Ishikawa (cell line): ENCODE results near the gene SZT2.
A peak's percentile ranks its signal among the peaks of the same experiment; 100 is the strongest.

ENCODE experiments used
- CEBPB ChIP-seq: IDR thresholded peaks from 2 replicates; pipeline ENCODE4 v1.6.1; 2012
- CREB1 ChIP-seq: IDR thresholded peaks from 2 replicates; pipeline ENCODE4 v1.6.1; 2012; ENCODE audit warnings: low read depth
- EGR1 ChIP-seq: IDR thresholded peaks from 2 replicates; pipeline ENCODE4 v1.6.1; 2012
- EP300 ChIP-seq: IDR thresholded peaks from 2 replicates; pipeline ENCODE4 v1.6.1; 2012; ENCODE audit warnings: borderline replicate concordance
- FOXM1 ChIP-seq: IDR thresholded peaks from 2 replicates; pipeline ENCODE4 v1.6.1; 2012; ENCODE audit warnings: low read depth, borderline replicate concordance
- NFIC ChIP-seq: IDR thresholded peaks from 2 replicates; pipeline ENCODE4 v1.6.1; 2012
- RAD21 ChIP-seq: IDR thresholded peaks from 2 replicates; pipeline ENCODE4 v1.6.1; 2012; ENCODE audit warnings: low read depth
- TAF1 ChIP-seq: IDR thresholded peaks from 2 replicates; pipeline ENCODE4 v1.6.1; 2012; ENCODE audit warnings: low read depth, mild to moderate bottlenecking
- TCF12 ChIP-seq: IDR thresholded peaks from 2 replicates; pipeline ENCODE4 v1.6.1; 2012; ENCODE audit warnings: low read depth
- TEAD4 ChIP-seq: IDR thresholded peaks from 2 replicates; pipeline ENCODE4 v1.6.1; 2012
- YY1 ChIP-seq: IDR thresholded peaks from 2 replicates; pipeline ENCODE4 v1.6.1; 2012; ENCODE audit warnings: low read depth
- ZBTB7A ChIP-seq: IDR thresholded peaks from 2 replicates; pipeline ENCODE4 v1.6.1; 2012; ENCODE audit warnings: low read depth
- TF ChIP-seq, protein P1 (sequence below): IDR thresholded peaks from 2 replicates; pipeline ENCODE4 v1.6.1; 2012
- TF ChIP-seq, protein P2 (sequence below): IDR thresholded peaks from 2 replicates; pipeline ENCODE4 v1.6.1; 2012; ENCODE audit warnings: low read depth, mild to moderate bottlenecking
- TF ChIP-seq, protein P3 (sequence below): IDR thresholded peaks from 2 replicates; pipeline ENCODE4 v1.6.1; 2012

The SZT2 gene

DNA sequence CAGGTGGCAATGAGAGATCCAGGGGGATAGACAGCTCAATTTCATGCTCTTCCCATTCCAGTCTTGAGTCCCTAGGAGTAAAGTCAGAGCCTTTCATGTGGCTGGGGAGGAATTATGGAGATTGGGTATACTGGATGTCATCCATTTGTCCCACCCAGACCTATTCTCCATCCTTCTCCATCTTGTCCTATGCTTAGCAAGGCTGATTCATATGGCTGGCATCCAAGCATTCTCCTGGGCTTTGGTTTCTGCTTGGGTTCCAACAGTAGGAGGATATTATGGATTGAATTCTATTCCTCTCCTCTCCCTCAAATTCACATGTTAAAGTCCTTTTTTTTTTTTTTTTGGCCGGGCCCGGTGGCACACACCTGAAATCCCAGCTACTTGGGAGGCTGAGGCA lies 34.8 kb upstream of the SZT2 start:
- TF ChIP-seq, protein P1, sequence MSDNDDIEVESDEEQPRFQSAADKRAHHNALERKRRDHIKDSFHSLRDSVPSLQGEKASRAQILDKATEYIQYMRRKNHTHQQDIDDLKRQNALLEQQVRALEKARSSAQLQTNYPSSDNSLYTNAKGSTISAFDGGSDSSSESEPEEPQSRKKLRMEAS = no peak
- TF ChIP-seq ZBTB7A = no peak
- TF ChIP-seq EP300 = no peak

DNA sequence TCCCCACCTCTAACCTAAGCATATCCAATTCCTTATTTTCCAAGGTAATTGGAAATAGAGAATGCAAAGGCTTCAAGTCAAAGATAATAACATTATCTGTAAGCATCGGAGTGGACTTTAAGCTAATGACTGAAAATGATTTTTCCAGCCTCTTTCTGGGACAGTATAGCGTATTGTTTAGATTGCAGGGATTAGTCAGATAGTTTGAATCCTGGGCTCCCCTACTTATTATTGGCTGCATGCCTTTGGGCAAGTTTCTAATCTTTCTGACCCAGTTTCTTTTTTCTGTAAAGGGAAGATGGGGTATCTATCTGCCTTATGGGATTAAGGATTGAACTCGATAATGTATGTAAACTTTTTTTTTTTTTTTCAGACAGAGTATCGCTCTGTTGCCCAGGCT lies 32.4 kb upstream of the SZT2 start:
- no peak for TF ChIP-seq TEAD4
- TF ChIP-seq NFIC = no peak
- no peak for TF ChIP-seq YY1
- no peak for TF ChIP-seq TAF1
- TF ChIP-seq FOXM1 = no peak
- no peak for TF ChIP-seq CREB1
- TF ChIP-seq EGR1 = no peak
- TF ChIP-seq ZBTB7A = no peak
- no peak for TF ChIP-seq CEBPB
- no peak for TF ChIP-seq RAD21
- TF ChIP-seq, protein P2, sequence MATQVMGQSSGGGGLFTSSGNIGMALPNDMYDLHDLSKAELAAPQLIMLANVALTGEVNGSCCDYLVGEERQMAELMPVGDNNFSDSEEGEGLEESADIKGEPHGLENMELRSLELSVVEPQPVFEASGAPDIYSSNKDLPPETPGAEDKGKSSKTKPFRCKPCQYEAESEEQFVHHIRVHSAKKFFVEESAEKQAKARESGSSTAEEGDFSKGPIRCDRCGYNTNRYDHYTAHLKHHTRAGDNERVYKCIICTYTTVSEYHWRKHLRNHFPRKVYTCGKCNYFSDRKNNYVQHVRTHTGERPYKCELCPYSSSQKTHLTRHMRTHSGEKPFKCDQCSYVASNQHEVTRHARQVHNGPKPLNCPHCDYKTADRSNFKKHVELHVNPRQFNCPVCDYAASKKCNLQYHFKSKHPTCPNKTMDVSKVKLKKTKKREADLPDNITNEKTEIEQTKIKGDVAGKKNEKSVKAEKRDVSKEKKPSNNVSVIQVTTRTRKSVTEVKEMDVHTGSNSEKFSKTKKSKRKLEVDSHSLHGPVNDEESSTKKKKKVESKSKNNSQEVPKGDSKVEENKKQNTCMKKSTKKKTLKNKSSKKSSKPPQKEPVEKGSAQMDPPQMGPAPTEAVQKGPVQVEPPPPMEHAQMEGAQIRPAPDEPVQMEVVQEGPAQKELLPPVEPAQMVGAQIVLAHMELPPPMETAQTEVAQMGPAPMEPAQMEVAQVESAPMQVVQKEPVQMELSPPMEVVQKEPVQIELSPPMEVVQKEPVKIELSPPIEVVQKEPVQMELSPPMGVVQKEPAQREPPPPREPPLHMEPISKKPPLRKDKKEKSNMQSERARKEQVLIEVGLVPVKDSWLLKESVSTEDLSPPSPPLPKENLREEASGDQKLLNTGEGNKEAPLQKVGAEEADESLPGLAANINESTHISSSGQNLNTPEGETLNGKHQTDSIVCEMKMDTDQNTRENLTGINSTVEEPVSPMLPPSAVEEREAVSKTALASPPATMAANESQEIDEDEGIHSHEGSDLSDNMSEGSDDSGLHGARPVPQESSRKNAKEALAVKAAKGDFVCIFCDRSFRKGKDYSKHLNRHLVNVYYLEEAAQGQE = no peak
- no peak for TF ChIP-seq TCF12
- TF ChIP-seq, protein P1 = no peak
- TF ChIP-seq, protein P3, sequence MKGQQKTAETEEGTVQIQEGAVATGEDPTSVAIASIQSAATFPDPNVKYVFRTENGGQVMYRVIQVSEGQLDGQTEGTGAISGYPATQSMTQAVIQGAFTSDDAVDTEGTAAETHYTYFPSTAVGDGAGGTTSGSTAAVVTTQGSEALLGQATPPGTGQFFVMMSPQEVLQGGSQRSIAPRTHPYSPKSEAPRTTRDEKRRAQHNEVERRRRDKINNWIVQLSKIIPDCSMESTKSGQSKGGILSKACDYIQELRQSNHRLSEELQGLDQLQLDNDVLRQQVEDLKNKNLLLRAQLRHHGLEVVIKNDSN = no peak
- no peak for TF ChIP-seq EP300

DNA sequence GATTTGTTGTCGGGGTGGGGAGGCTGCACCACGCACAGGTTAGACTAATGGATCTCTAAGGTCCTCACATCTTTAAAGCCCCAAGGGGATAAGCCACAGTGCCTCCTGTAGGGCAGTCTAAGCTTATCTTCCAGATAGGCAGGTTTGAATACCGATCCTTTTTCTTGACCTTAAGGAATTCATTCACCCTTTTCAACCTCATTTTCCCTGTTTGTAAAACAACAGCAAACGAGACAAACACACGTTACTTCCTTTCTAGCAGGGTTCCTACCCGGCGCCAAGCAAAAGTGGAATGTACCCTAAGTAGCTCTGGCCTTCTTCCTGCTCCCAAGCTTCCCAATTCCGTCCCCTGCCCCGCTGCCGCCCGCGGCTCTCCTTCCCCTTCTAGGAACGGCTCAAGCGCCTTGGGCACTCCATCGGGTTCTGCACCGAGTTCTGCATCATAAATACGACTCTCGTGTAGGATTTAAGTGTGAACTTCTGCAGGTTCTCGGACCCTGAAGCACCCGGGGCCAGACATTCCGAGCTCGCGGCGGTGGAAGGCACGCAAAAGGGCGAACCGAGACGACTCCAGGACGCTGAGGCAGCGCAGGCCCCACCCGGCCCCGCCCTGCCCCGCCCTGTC lies 31.5 kb upstream of the SZT2 start:
- TF ChIP-seq NFIC = no peak
- peak; percentile 50 for TF ChIP-seq TAF1
- TF ChIP-seq TCF12 = no peak
- peak; percentile 50; the same call in 1 of the 2 replicates for TF ChIP-seq TEAD4

DNA sequence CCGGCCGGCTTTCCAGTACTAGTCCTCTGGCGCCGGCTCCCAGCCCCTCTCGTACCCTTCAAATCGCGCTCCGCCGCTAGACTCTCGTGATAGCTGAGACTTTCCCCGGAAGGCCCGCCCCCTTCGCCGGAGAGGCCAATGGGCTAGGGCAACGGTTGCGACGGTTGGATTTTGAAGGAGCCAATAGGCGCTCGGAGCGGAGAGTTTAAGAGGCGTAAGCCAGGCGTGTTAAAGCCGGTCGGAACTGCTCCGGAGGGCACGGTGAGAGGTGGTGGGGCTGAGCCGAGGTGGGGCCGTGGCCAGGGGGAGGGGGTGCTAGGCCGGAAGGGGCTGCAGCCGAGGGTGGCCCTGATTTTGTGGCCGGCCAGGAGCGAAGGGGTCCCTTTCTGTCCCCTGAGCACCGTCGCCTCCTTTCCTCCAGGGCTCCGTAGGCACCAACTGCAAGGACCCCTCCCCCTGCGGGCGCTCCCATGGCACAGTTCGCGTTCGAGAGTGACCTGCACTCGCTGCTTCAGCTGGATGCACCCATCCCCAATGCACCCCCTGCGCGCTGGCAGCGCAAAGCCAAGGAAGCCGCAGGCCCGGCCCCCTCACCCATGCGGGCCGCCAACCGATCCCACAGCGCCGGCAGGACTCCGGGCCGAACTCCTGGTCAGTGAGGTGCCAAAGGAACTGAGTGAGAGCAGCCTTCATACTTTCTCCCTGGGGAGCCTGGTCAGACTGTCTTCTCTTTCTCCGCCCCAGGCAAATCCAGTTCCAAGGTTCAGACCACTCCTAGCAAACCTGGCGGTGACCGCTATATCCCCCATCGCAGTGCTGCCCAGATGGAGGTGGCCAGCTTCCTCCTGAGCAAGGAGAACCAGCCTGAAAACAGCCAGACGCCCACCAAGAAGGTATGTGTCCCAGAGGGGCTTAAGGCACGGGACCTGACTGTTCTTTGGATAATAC lies 30.7 kb upstream of the SZT2 start, which contains the start of gene CDC20:
TSS of gene CDC20 (plus strand) at position 236 of the 948 bp plus-strand sequence. CDS start at position 471, 235 bp downstream.
- peak; percentile 94 for TF ChIP-seq FOXM1
- no peak for TF ChIP-seq TEAD4
- no peak; the same call in 1 of the 2 replicates for TF ChIP-seq TCF12
- TF ChIP-seq, protein P2 = no peak
- TF ChIP-seq TAF1 = peak; percentile 42
- TF ChIP-seq NFIC = no peak; the same call in 1 of the 2 replicates
- TF ChIP-seq EGR1 = no peak
- TF ChIP-seq, protein P1 = peak; percentile 63; the same call in 1 of the 2 replicates
- no peak; the same call in 1 of the 2 replicates for TF ChIP-seq EP300
- no peak for TF ChIP-seq RAD21
- peak; percentile 80; the same call in 1 of the 2 replicates for TF ChIP-seq ZBTB7A
- no peak for TF ChIP-seq YY1
- peak; percentile 42; the same call in 1 of the 2 replicates for TF ChIP-seq CREB1

DNA sequence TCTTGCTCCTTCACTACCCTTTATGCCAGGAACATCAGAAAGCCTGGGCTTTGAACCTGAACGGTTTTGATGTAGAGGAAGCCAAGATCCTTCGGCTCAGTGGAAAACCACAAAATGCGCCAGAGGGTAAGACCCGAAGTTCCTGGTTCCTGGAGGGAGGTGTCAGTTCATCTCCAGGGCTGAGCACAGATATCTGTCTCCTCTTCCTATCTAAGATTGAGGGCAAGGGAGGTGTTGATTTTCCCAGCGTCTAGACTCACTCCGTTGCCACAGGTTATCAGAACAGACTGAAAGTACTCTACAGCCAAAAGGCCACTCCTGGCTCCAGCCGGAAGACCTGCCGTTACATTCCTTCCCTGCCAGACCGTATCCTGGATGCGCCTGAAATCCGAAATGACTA lies 30.0 kb upstream of the SZT2 start:
- no peak for TF ChIP-seq RAD21
- no peak for TF ChIP-seq CREB1
- TF ChIP-seq ZBTB7A = no peak
- TF ChIP-seq CEBPB = no peak
- TF ChIP-seq, protein P2 = no peak
- TF ChIP-seq TEAD4 = no peak
- TF ChIP-seq FOXM1 = no peak
- TF ChIP-seq, protein P1 = no peak
- TF ChIP-seq, protein P3 = no peak
- TF ChIP-seq TAF1 = no peak
- TF ChIP-seq YY1 = no peak
- TF ChIP-seq TCF12 = no peak
- TF ChIP-seq NFIC = no peak
- no peak for TF ChIP-seq EP300
- TF ChIP-seq EGR1 = no peak
